HL-60 (cell line): Measurements from ENCODE around the gene ELAVL3.
"Not testable (repeated sequence)": the region's sequence is repeated elsewhere in the genome, so short reads cannot be mapped to it uniquely, and the experiment has no call there.

Experiments
- POLR2AphosphoS5 ChIP-seq: IDR thresholded peaks from 2 replicates; pipeline ENCODE4 v1.6.1; 2012; ENCODE audit warnings: low read depth
- TF ChIP-seq, protein P1 (sequence below): IDR thresholded peaks from one replicate; pipeline ENCODE4 v1.5.1; 2011; ENCODE audit warnings: low read length, control low read depth, inconsistent platforms; ENCODE audit not compliant: insufficient read depth

DNA sequence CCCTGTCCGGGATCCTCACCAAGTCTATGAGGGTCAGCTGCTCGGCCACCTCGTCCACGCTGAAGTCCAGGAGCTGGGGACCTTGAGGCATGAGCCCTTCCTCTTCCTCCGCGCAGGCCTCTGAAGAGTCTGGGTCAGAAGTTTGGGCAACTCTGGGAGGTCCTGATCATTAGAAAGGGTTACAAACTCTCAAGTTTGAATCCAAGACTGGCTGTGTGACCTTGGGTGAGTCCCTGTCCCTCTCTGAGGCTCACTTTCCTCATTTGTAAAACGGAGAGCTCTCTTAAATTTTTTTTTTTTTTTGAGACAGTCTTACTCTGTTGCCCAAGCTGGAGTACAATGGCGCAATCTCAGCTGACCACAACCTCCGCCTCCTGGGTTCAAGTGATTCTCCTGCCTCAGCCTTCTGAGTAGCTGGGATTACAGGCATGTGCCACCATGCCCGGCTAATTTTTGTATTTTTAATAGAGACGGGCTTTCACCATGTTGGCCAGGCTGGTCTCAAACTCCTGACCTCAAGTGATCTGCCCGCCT lies 74.1 kb downstream of the ELAVL3 start:
- TF ChIP-seq, protein P1, sequence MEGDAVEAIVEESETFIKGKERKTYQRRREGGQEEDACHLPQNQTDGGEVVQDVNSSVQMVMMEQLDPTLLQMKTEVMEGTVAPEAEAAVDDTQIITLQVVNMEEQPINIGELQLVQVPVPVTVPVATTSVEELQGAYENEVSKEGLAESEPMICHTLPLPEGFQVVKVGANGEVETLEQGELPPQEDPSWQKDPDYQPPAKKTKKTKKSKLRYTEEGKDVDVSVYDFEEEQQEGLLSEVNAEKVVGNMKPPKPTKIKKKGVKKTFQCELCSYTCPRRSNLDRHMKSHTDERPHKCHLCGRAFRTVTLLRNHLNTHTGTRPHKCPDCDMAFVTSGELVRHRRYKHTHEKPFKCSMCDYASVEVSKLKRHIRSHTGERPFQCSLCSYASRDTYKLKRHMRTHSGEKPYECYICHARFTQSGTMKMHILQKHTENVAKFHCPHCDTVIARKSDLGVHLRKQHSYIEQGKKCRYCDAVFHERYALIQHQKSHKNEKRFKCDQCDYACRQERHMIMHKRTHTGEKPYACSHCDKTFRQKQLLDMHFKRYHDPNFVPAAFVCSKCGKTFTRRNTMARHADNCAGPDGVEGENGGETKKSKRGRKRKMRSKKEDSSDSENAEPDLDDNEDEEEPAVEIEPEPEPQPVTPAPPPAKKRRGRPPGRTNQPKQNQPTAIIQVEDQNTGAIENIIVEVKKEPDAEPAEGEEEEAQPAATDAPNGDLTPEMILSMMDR: not testable (repeated sequence)
- not testable (repeated sequence) for TF ChIP-seq POLR2AphosphoS5
